GM12878 (cell line): ENCODE measurements around the gene SYTL2. TPM values are rescaled to one million over a fixed set of nuclear protein-coding genes. Genes with fewer than 3 reads are reported as not detected.

Source experiments
- ATAC-seq: fragments of 200-7000 bp; cut with Tn5 transposase; 3 replicates; pipeline ENCODE4 v1.9.1; 2020; ENCODE audit warnings: mild to moderate bottlenecking, moderate library complexity
- BruUV-seq: library from RNA; stranded (reverse); fragments of 400-500 nt; replicated peaks from 2 replicates; lab custom pipeline; 2021; lab: Mats Ljungman, UMichigan
- CTCF ChIA-PET: fragments of 300-600 bp; sonication (Branson Sonifier 250); formaldehyde crosslinking; extraction: SDS; loops from one replicate; lab custom pipeline; 2021; ENCODE audit warnings: inconsistent platforms; lab: Yijun Ruan, JAX
- POLR2A ChIA-PET: fragments of 350-600 bp; formaldehyde crosslinking; extraction: SDS; loops from one replicate; lab custom pipeline; 2021; ENCODE audit warnings: inconsistent platforms; lab: Charles Lee
- RAD21 ChIA-PET: fragments of 300-600 bp; sonication (Branson Sonifier 250); formaldehyde crosslinking; loops from one replicate; lab custom pipeline; 2023; ENCODE audit warnings: antibody characterized with exemption; ENCODE audit not compliant: unreplicated experiment; lab: Charles Lee
- SMC1A ChIA-PET: fragments of 300-600 bp; sonication (Branson Sonifier 250); formaldehyde crosslinking; loops from one replicate; lab custom pipeline; 2023; ENCODE audit not compliant: unreplicated experiment, uncharacterized antibody; lab: Charles Lee
- DNase-seq: peaks from one replicate; pipeline ENCODE4 v3.0.0-alpha.2; 2011; ENCODE audit warnings: low read depth, low spot score
- FAIRE-seq: peaks from 3 replicates; lab custom pipeline; 2011; peaks lifted over from hg19 to GRCh38; lab: Jason Lieb, UNC
- H2AFZ ChIP-seq: 2 replicates; pipeline ENCODE4 v1.6.0; 2011; ENCODE audit warnings: low read depth, low read length, control low read depth; ENCODE audit not compliant: control insufficient read depth
- H3K27ac ChIP-seq: 2 replicates; pipeline ENCODE4 v1.5.1; 2011; ENCODE audit warnings: control low read depth; ENCODE audit not compliant: control insufficient read depth, insufficient read depth
- H3K27me3 ChIP-seq, 2 experiments: replicated peaks in 1 of 2; 2 replicates each; pipeline versions ENCODE4 v1.6.0 to v1.6.1; 2011; ENCODE audit warnings: low read length in 1 of 2; ENCODE audit not compliant: control insufficient read depth in 2 of 2, insufficient read depth in 2 of 2
- H3K36me3 ChIP-seq, 2 experiments: 2 replicates each; pipeline ENCODE4 v1.5.1; 2011; ENCODE audit warnings: low read length in 1 of 2; ENCODE audit not compliant: control insufficient read depth in 2 of 2, insufficient read depth in 2 of 2
- H3K4me1 ChIP-seq: 2 replicates; pipeline ENCODE4 v1.6.1; 2011; ENCODE audit warnings: mild to moderate bottlenecking, low read length, moderate library complexity, mixed read lengths; ENCODE audit not compliant: control insufficient read depth, insufficient read depth
- H3K4me2 ChIP-seq: 2 replicates; pipeline ENCODE4 v1.6.0; 2011; ENCODE audit warnings: control low read depth; ENCODE audit not compliant: control insufficient read depth, insufficient read depth
- H3K4me3 ChIP-seq: fragments of 200-600 bp; sonication (generic); 2 replicates; pipeline ENCODE4 v1.5.1; 2016
- H3K79me2 ChIP-seq: 2 replicates; pipeline ENCODE4 v1.6.0; 2011; ENCODE audit warnings: low read length; ENCODE audit not compliant: control insufficient read depth, insufficient read depth
- H3K9ac ChIP-seq: 2 replicates; pipeline ENCODE4 v1.8.0; 2011; ENCODE audit warnings: low read length, control low read depth, mixed read lengths; ENCODE audit not compliant: control insufficient read depth, insufficient read depth
- H3K9me3 ChIP-seq: replicated peaks from 3 replicates; pipeline ENCODE4 v1.5.1; 2011; ENCODE audit warnings: mild to moderate bottlenecking, low read length; ENCODE audit not compliant: control insufficient read depth, insufficient read depth
- H4K20me1 ChIP-seq: 2 replicates; pipeline ENCODE4 v1.6.0; 2011; ENCODE audit not compliant: control insufficient read depth, insufficient read depth
- BMI1 ChIP-seq: fragments of 450-650 bp; IDR thresholded peaks from 2 replicates; pipeline ENCODE4 v1.6.1; 2016; ENCODE audit warnings: mild to moderate bottlenecking, moderate library complexity, borderline replicate concordance
- GATAD2B ChIP-seq: fragments of 450-650 bp; conservative IDR thresholded peaks from 2 replicates; pipeline ENCODE4 v1.6.1; 2017; ENCODE audit warnings: low read depth, mild to moderate bottlenecking, moderate library complexity
- MLLT1 ChIP-seq: fragments of 450-650 bp; IDR thresholded peaks from 2 replicates; pipeline ENCODE4 v1.6.1; 2016; ENCODE audit warnings: mild to moderate bottlenecking
- WGBS: methylation state at CpG from one replicate; pipeline ENCODE4 v1.1.6; 2016; ENCODE audit warnings: low lambda C conversion rate; ENCODE audit not compliant: insufficient replicate concordance, insufficient coverage; ENCODE audit errors: missing lambda C conversion rate; 5-methylcytosine and 5-hydroxymethylcytosine counted together
- in situ Hi-C: fragments of 300-500 bp; cut with MboI; formaldehyde crosslinking; loops from 9 replicates; pipeline ENCODE4 v1.14.3; 2018; ENCODE audit warnings: mixed read lengths
- intact Hi-C: fragments of 100-400 bp; cut with micrococcal nuclease; formaldehyde crosslinking; loops from one replicate; pipeline ENCODE4 v1.14.2; 2022; ENCODE audit not compliant: unreplicated experiment
- polyA plus RNA-seq, 11 experiments: library from polyadenylated mRNA; depleted of rRNA in 4 of 11; unstranded in 6 of 11; stranded (reverse) in 5 of 11; fragments of >200 nt; fragmentation: Nextera tagmentation in 4 of 11; fragmentation: Illumina TruSeq in 1 of 11; extraction: Ambion mirVana in 4 of 11; extraction: Trizol in 1 of 11; gene quantifications; 1 replicate in 1 of 11; 2 replicates in 10 of 11; pipeline versions ENCODE4 v1.2.1 to v1.2.3, GENCODE V29; 2011 to 2016; ENCODE audit warnings: inconsistent platforms in 2 of 11, missing spikeins in 2 of 11, low read depth in 1 of 11
- total RNA-seq, 4 experiments: library from RNA; depleted of rRNA in 3 of 4; stranded (reverse); fragments of >200 nt in 3 of 4; fragmentation: Illumina TruSeq in 1 of 4; extraction: Trizol in 1 of 4; gene quantifications; 2 replicates each; pipeline versions ENCODE4 v1.2.1 to v1.2.3, GENCODE V29; 2013 to 2021

The SYTL2 gene
- total and polyA plus RNA-seq, 10 of the 15 experiments (the other 5 are each of a cell fraction or from before 2014, with no cell fraction given), result 0.02 to 1.4 (median 0.31) TPM; not detected in 2

GRCh38 chr11:85768473-85769146 lies 42.3 kb downstream of the SYTL2 start (continued):
- no peak for TF ChIP-seq BMI1

GRCh38 chr11:85767246-85767945 lies 43.5 kb downstream of the SYTL2 start:
- H3K79me2 ChIP-seq, result no peaks in the 10 kb centered on the region
- POLR2A ChIA-PET, result no interaction called here
- no peaks in the 10 kb centered on the region; the same call in 2 of the 3 replicates for H3K9me3 ChIP-seq
- no peak overlapping the region for H2AFZ ChIP-seq
- CTCF ChIA-PET, result interaction anchor here (0.7 kb wide), 1 partner anchor 61 kb away, joined by 3 read pairs; no protein-coding TSS in a partner anchor
- RAD21 ChIA-PET, result no interaction called here
- 38% methylated on average over 2 of the region's 2 CpGs for WGBS
- H3K36me3 ChIP-seq, result no peaks in the 10 kb centered on the region
- ATAC-seq (no peak), FAIRE-seq (no peak), DNase-seq (no peak)
- H4K20me1 ChIP-seq, result no peaks in the 10 kb centered on the region
- H3K27me3 ChIP-seq, result peaks cover 1 to 2% of the 10 kb centered on the region in 2 experiments; a peak in 1 of 4 replicates
- no TSS peak for BruUV-seq
- H3K4me3 ChIP-seq, result no peak overlapping the region
- no peak overlapping the region for H3K9ac ChIP-seq
- H3K27ac ChIP-seq, result no peak overlapping the region
- no peak overlapping the region for H3K4me2 ChIP-seq
- TF ChIP-seq GATAD2B, result no peak
- TF ChIP-seq MLLT1, result no peak
- in situ Hi-C loops, result no loop called here
- intact Hi-C loops, result no loop called here
- H3K4me1 ChIP-seq, result no peaks in the 10 kb centered on the region
- SMC1A ChIA-PET, result no interaction called here
